ENCODE results near the gene SHKBP1. TPM values are rescaled to one million over a fixed set of nuclear protein-coding genes. Genes with fewer than 3 reads are reported as not detected.

Gene SHKBP1
- total and polyA plus RNA-seq, 2 experiments from 2014 or later: 36.3 to 62.2 TPM

DNA sequence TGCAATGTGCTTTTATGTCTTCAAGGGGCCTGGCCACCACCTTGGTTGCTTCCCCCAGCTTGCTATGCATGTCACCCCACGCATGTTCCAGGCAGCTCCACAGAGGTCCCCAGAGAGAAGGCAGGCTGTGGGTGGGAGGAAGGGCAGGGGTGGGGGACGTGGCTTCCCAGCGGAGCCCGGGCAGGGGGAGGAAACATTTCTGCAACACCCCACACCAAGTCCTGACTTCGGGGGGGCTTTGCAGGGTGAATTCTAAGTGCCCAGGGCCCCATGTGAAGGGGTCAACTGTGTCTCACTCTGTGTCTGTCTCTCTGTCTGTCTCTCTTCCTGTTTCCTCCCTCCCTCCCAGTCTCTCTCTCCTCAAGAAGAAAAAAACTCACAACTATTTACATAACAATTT lies 64.1 kb downstream of the SHKBP1 start:
- DNase-seq: no peak
- Histone ChIP-seq H3K4me2 (ENCODE audit: unreplicated experiment) (no peak overlapping the region), H3K9me2 (ENCODE audit: insufficient read depth) (no peaks in the 10 kb centered on the region), H3K27ac (no peak overlapping the region), H3K36me3 (ENCODE audit: low read depth) (no peaks in the 10 kb centered on the region), H3K9me3 (ENCODE audit: low read depth) (no peaks in the 10 kb centered on the region), H3K9ac (no peak overlapping the region), H3F3A (ENCODE audit: insufficient read depth) (peaks cover 6% of the 10 kb centered on the region), H3K4me3 (no peak overlapping the region), H4K20me1 (ENCODE audit: insufficient read depth) (no peaks in the 10 kb centered on the region), H2AFZ (peak overlapping the region; percentile 73), H3K79me2 (ENCODE audit: insufficient read depth) (no peaks in the 10 kb centered on the region), H3K4me1 (ENCODE audit: insufficient read depth) (peaks cover 2% of the 10 kb centered on the region), H3K27me3 (replicated peaks; ENCODE audit: insufficient read depth) (no peaks in the 10 kb centered on the region)
- WGBS, 2 experiments (ENCODE audit: low coverage in 1 of 2, low lambda C conversion rate in 2 of 2, missing lambda C conversion rate in 2 of 2): 23 to 39% methylated on average over 3 to 5 of the region's 5 CpGs
- no peak for TF ChIP-seq EZH2phosphoT487 (IDR thresholded peaks at IDR 0.05; ENCODE audit: insufficient read depth, low read depth)
- no peak for TF ChIP-seq EZH2 (IDR thresholded peaks at IDR 0.05; ENCODE audit: insufficient read depth, poor library complexity, severe bottlenecking)
- in situ Hi-C loops (cut with MboI): no loop called here

Other genes with a start within 250 kb of the SHKBP1 start
- gene C19orf47, start 228.5 kb upstream of the SHKBP1 start, total RNA-seq (2014; rRNA removed; shearing (Covaris generic)): 6.2 and 13.2 TPM in 2 replicates
- 10.9 and 11.2 TPM in 2 replicates for gene C19orf47, start 228.5 kb upstream of the SHKBP1 start, polyA plus RNA-seq (2016; fragmentation: Nextera tagmentation; extraction: Ambion mirVana)
- 483 and 536 TPM in 2 replicates for gene PLD3, start 228.2 kb upstream of the SHKBP1 start, total RNA-seq (2014; rRNA removed; shearing (Covaris generic))
- gene PLD3, start 228.2 kb upstream of the SHKBP1 start, polyA plus RNA-seq (2016; fragmentation: Nextera tagmentation; extraction: Ambion mirVana): 361 and 373 TPM in 2 replicates
- 0.43 TPM in 1 of 2 replicates, not detected in the other for gene HIPK4, start 186.7 kb upstream of the SHKBP1 start, total RNA-seq (2014; rRNA removed; shearing (Covaris generic))
- gene HIPK4, start 186.7 kb upstream of the SHKBP1 start, polyA plus RNA-seq (2016; fragmentation: Nextera tagmentation; extraction: Ambion mirVana): 0.08 and 0.19 TPM in 2 replicates
- 3.8 and 4.0 TPM in 2 replicates for gene PRX, start 163.5 kb upstream of the SHKBP1 start, total RNA-seq (2014; rRNA removed; shearing (Covaris generic))
- 0.52 and 0.54 TPM in 2 replicates for gene PRX, start 163.5 kb upstream of the SHKBP1 start, polyA plus RNA-seq (2016; fragmentation: Nextera tagmentation; extraction: Ambion mirVana)
- 31.7 and 40.2 TPM in 2 replicates for gene SERTAD1, start 150.9 kb upstream of the SHKBP1 start, total RNA-seq (2014; rRNA removed; shearing (Covaris generic))
- 34.5 and 36.2 TPM in 2 replicates for gene SERTAD1, start 150.9 kb upstream of the SHKBP1 start, polyA plus RNA-seq (2016; fragmentation: Nextera tagmentation; extraction: Ambion mirVana)
- gene SERTAD3, start 132.5 kb upstream of the SHKBP1 start, total RNA-seq (2014; rRNA removed; shearing (Covaris generic)): 21.8 and 37.9 TPM in 2 replicates
- 40.7 and 41.2 TPM in 2 replicates for gene SERTAD3, start 132.5 kb upstream of the SHKBP1 start, polyA plus RNA-seq (2016; fragmentation: Nextera tagmentation; extraction: Ambion mirVana)
- gene BLVRB, start 111.1 kb upstream of the SHKBP1 start, total RNA-seq (2014; rRNA removed; shearing (Covaris generic)): 50.7 and 71.1 TPM in 2 replicates
- 52.7 and 56.9 TPM in 2 replicates for gene BLVRB, start 111.1 kb upstream of the SHKBP1 start, polyA plus RNA-seq (2016; fragmentation: Nextera tagmentation; extraction: Ambion mirVana)
- gene SPTBN4, start 109.9 kb upstream of the SHKBP1 start, total RNA-seq (2014; rRNA removed; shearing (Covaris generic)): 2.1 and 2.8 TPM in 2 replicates
- gene SPTBN4, start 109.9 kb upstream of the SHKBP1 start, polyA plus RNA-seq (2016; fragmentation: Nextera tagmentation; extraction: Ambion mirVana): 0.24 and 0.69 TPM in 2 replicates
- 18.0 and 18.3 TPM in 2 replicates for gene LTBP4, start 24.5 kb downstream of the SHKBP1 start, total RNA-seq (2014; rRNA removed; shearing (Covaris generic))
- 45.5 and 47.2 TPM in 2 replicates for gene LTBP4, start 24.5 kb downstream of the SHKBP1 start, polyA plus RNA-seq (2016; fragmentation: Nextera tagmentation; extraction: Ambion mirVana)
- gene NUMBL, start 113.8 kb downstream of the SHKBP1 start, total RNA-seq (2014; rRNA removed; shearing (Covaris generic)): 33.4 and 49.7 TPM in 2 replicates
- 30.8 and 35.1 TPM in 2 replicates for gene NUMBL, start 113.8 kb downstream of the SHKBP1 start, polyA plus RNA-seq (2016; fragmentation: Nextera tagmentation; extraction: Ambion mirVana)
- gene COQ8B, start 140.0 kb downstream of the SHKBP1 start, total RNA-seq (2014; rRNA removed; shearing (Covaris generic)): 28.6 and 43.4 TPM in 2 replicates
- 13.4 and 15.2 TPM in 2 replicates for gene COQ8B, start 140.0 kb downstream of the SHKBP1 start, polyA plus RNA-seq (2016; fragmentation: Nextera tagmentation; extraction: Ambion mirVana)
- 19.9 and 24.7 TPM in 2 replicates for gene ITPKC, start 140.2 kb downstream of the SHKBP1 start, total RNA-seq (2014; rRNA removed; shearing (Covaris generic))
- 8.5 and 10.4 TPM in 2 replicates for gene ITPKC, start 140.2 kb downstream of the SHKBP1 start, polyA plus RNA-seq (2016; fragmentation: Nextera tagmentation; extraction: Ambion mirVana)
- 0.38 and 2.5 TPM in 2 replicates for gene ACTMAP, start 173.6 kb downstream of the SHKBP1 start, total RNA-seq (2014; rRNA removed; shearing (Covaris generic))
- 5.6 and 7.3 TPM in 2 replicates for gene ACTMAP, start 173.6 kb downstream of the SHKBP1 start, polyA plus RNA-seq (2016; fragmentation: Nextera tagmentation; extraction: Ambion mirVana)
- 30.6 and 35.3 TPM in 2 replicates for gene SNRPA, start 174.3 kb downstream of the SHKBP1 start, total RNA-seq (2014; rRNA removed; shearing (Covaris generic))
- gene SNRPA, start 174.3 kb downstream of the SHKBP1 start, polyA plus RNA-seq (2016; fragmentation: Nextera tagmentation; extraction: Ambion mirVana): 50.1 and 58.5 TPM in 2 replicates
- not detected in 2 replicates for gene MIA, start 198.6 kb downstream of the SHKBP1 start, total RNA-seq (2014; rRNA removed; shearing (Covaris generic))
- gene MIA, start 198.6 kb downstream of the SHKBP1 start, polyA plus RNA-seq (2016; fragmentation: Nextera tagmentation; extraction: Ambion mirVana): not detected in 2 replicates
- 20.7 and 25.6 TPM in 2 replicates for gene RAB4B, start 201.4 kb downstream of the SHKBP1 start, total RNA-seq (2014; rRNA removed; shearing (Covaris generic))
- gene RAB4B, start 201.4 kb downstream of the SHKBP1 start, polyA plus RNA-seq (2016; fragmentation: Nextera tagmentation; extraction: Ambion mirVana): 23.2 and 24.6 TPM in 2 replicates
- 80.6 and 83.3 TPM in 2 replicates for gene EGLN2, start 222.3 kb downstream of the SHKBP1 start, total RNA-seq (2014; rRNA removed; shearing (Covaris generic))
- 52.5 and 61.2 TPM in 2 replicates for gene EGLN2, start 222.3 kb downstream of the SHKBP1 start, polyA plus RNA-seq (2016; fragmentation: Nextera tagmentation; extraction: Ambion mirVana)

All from GM23248 (cell line).